Liver (tissue), 9 donors: ENCODE results near the gene POGK. TPM values are rescaled to one million over a fixed set of nuclear protein-coding genes. Genes with fewer than 3 reads are reported as not detected.

ENCODE experiments used
- DNase-seq: peaks from one replicate; pipeline ENCODE4 v3.0.0-alpha.2; 2017; ENCODE audit warnings: low spot score
- H3K27ac ChIP-seq, 2 donors: one replicate each; pipeline ENCODE4 v1.7.0; 2013; ENCODE audit warnings: inconsistent platforms in 2 of 2, low read length in 2 of 2, control low read depth in 1 of 2, low read depth in 1 of 2, mild to moderate bottlenecking in 1 of 2
- H3K27me3 ChIP-seq, 4 donors: one replicate each; pipeline versions ENCODE4 v1.6.1 to v1.7.0; 2013; ENCODE audit warnings: low read length in 3 of 4, inconsistent platforms in 1 of 4, mild to moderate bottlenecking in 1 of 4, moderate library complexity in 1 of 4; ENCODE audit not compliant: control insufficient read depth in 4 of 4, insufficient read depth in 4 of 4
- H3K36me3 ChIP-seq, 4 donors: one replicate each; pipeline versions ENCODE4 v1.6.1 to v1.7.0; 2013; ENCODE audit warnings: low read length in 3 of 4, mild to moderate bottlenecking in 3 of 4, low read depth in 1 of 4, moderate library complexity in 1 of 4; ENCODE audit not compliant: control insufficient read depth in 4 of 4, insufficient read depth in 3 of 4
- H3K4me1 ChIP-seq, 4 donors: one replicate each; pipeline versions ENCODE4 v1.6.1 to v1.7.0; 2013; ENCODE audit warnings: low read length in 3 of 4, mild to moderate bottlenecking in 3 of 4, moderate library complexity in 1 of 4; ENCODE audit not compliant: control insufficient read depth in 4 of 4, insufficient read depth in 4 of 4
- H3K4me3 ChIP-seq, 3 donors: one replicate each; pipeline versions ENCODE4 v1.6.1 to v1.7.0; 2013; ENCODE audit warnings: low read length in 3 of 3, control low read depth in 1 of 3, low read depth in 1 of 3, mild to moderate bottlenecking in 1 of 3
- H3K9ac ChIP-seq, 2 donors: one replicate each; pipeline ENCODE4 v1.7.0; 2013; ENCODE audit warnings: low read length in 2 of 2, mild to moderate bottlenecking in 2 of 2, moderate library complexity in 2 of 2, control low read depth in 1 of 2, low read depth in 1 of 2
- H3K9me3 ChIP-seq, 4 donors: one replicate each; pipeline versions ENCODE4 v1.6.1 to v1.7.0; 2013; ENCODE audit warnings: low read length in 3 of 4; ENCODE audit not compliant: control insufficient read depth in 4 of 4
- CTCF ChIP-seq: fragments of 150-350 bp; IDR thresholded peaks from 2 replicates; pipeline ENCODE4 v1.5.1; 2017; ENCODE audit warnings: improper control_type of control experiment, low read depth, low read length; ENCODE audit not compliant: missing input control
- FOXA2 ChIP-seq: IDR thresholded peaks from 2 replicates; pipeline ENCODE4 v1.6.1; 2016; ENCODE audit warnings: antibody characterized with exemption
- GABPA ChIP-seq, 2 donors: IDR thresholded peaks in 1 of 2; conservative IDR thresholded peaks in 1 of 2; 2 replicates each; pipeline ENCODE4 v1.6.1; 2016; ENCODE audit warnings: antibody characterized with exemption in 2 of 2, mild to moderate bottlenecking in 1 of 2, moderate library complexity in 1 of 2
- HNF4A ChIP-seq, 2 donors: conservative IDR thresholded peaks; 2 replicates each; pipeline ENCODE4 v1.6.1; 2016; ENCODE audit warnings: antibody characterized with exemption in 2 of 2, mild to moderate bottlenecking in 2 of 2
- HNF4G ChIP-seq: IDR thresholded peaks from 2 replicates; pipeline ENCODE4 v1.6.1; 2016; ENCODE audit warnings: antibody characterized with exemption
- NR2F2 ChIP-seq: IDR thresholded peaks from 2 replicates; pipeline ENCODE4 v1.6.1; 2016; ENCODE audit warnings: antibody characterized with exemption
- RAD21 ChIP-seq, 2 donors: IDR thresholded peaks; 2 replicates each; pipeline ENCODE4 v1.6.1; 2016; ENCODE audit warnings: antibody characterized with exemption in 2 of 2, mild to moderate bottlenecking in 2 of 2
- REST ChIP-seq: IDR thresholded peaks from 2 replicates; pipeline ENCODE4 v1.6.1; 2016; ENCODE audit warnings: antibody characterized with exemption, mild to moderate bottlenecking
- RXRA ChIP-seq, 2 donors: IDR thresholded peaks; 2 replicates each; pipeline ENCODE4 v1.6.1; 2017 to 2018; ENCODE audit warnings: antibody characterized with exemption in 2 of 2, mild to moderate bottlenecking in 1 of 2
- SP1 ChIP-seq: IDR thresholded peaks from 2 replicates; pipeline ENCODE4 v1.6.1; 2018; ENCODE audit warnings: antibody characterized with exemption, mild to moderate bottlenecking
- TAF1 ChIP-seq: conservative IDR thresholded peaks from 2 replicates; pipeline ENCODE4 v1.6.1; 2016; ENCODE audit warnings: antibody characterized with exemption, mild to moderate bottlenecking
- YY1 ChIP-seq: IDR thresholded peaks from 2 replicates; pipeline ENCODE4 v1.6.1; 2016; ENCODE audit warnings: antibody characterized with exemption, mild to moderate bottlenecking
- ZBTB33 ChIP-seq: IDR thresholded peaks from 2 replicates; pipeline ENCODE4 v1.6.1; 2016; ENCODE audit warnings: antibody characterized with exemption
- WGBS: extraction: QIAGEN DNeasy Blood & Tissue Kit; methylation state at CpG from one replicate; pipeline ENCODE4 v1.1.7; 2013; 5-methylcytosine and 5-hydroxymethylcytosine counted together
- polyA plus RNA-seq, 2 donors: library from polyadenylated mRNA; stranded (reverse) in 1 of 2; unstranded in 1 of 2; fragments of 200-250 nt in 1 of 2; fragments of >200 nt in 1 of 2; fragmentation: Nextera tagmentation in 1 of 2; extraction: Ambion mirVana in 1 of 2; gene quantifications; one replicate each; pipeline versions ENCODE4 v1.2.1 to v1.2.3, GENCODE V29; 2013 to 2015
- total RNA-seq, 2 donors: library from RNA; depleted of rRNA; stranded (reverse); fragments of >200 nt; gene quantifications; one replicate each; pipeline ENCODE4 v1.2.3, GENCODE V29; 2014
- TF ChIP-seq, protein P1 (sequence below): IDR thresholded peaks from 2 replicates; pipeline ENCODE4 v1.6.1; 2016; ENCODE audit warnings: antibody characterized with exemption
- TF ChIP-seq, protein P2 (sequence below): IDR thresholded peaks from 2 replicates; pipeline ENCODE4 v1.6.1; 2016; ENCODE audit warnings: antibody characterized with exemption
- donor health status: healthy.
- donor health status: healthy.
- donor health status: healthy.
- donor health status: healthy.
- donor health status: healthy.

The POGK gene
- total and polyA plus RNA-seq, 4 donors, result 4.2 to 14.1 (median 6.7) TPM

DNA sequence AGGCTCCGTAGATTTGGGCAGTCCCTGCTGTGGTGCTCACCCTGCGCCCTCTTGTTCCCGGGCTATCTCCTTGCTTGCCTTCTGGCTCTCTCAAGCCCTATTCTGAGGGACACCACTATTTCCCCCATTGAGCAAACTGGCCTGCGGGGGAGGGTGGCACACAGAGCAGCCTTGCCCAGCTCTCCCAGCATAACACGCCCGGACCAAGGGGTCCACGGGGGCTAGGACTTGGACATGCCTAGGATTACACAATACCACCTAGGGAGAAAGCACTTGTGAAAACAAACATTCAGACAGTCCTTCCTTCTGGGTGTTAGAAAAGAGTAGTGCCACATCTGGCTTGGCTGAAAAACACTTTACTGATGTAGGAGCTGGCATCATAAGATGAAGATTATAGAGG, 29.4 kb downstream of the POGK start (continued):
- TF ChIP-seq REST, result no peak

DNA sequence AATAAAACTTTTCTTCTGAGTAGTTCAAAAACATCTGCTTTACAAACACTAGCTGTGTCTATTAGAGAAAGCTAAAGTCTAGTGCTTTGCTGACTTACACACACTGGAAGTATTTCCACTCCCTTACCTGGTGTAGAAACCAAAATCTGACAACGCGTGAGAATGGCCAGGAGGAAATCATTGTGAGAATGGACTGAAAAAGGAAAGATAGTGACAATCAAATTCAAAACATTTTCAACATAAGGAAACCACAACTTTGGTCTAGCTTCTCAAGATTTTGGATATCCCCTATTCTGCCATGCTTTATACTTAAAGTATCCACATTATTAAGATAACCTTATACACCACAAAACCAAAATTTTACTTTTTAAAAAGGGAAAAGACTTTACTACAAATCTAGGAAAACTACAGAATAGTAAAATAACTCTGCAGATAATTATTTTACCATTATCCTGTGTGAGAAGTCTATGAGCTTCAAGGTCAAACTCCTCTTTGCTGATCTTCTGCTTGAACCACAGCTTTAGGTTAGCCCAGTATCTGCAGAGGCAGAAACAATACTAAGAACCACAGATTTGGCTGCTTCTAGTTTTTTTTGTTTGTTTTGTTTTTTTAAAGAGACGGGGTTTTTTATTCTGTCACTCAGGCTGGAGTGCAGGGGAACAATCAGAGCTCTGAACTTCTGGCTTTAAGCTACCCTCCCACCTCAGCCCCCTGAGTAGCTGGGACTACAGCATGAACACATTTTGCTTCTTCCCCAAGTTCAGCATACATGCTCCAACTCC, 30.2 kb downstream of the POGK start:
- peak overlapping the region in 1 of 2 donors; percentile 45 for H3K27ac ChIP-seq
- no peak for TF ChIP-seq HNF4A (conservative IDR thresholded peaks at IDR 0.05)
- TF ChIP-seq SP1, result no peak
- TF ChIP-seq, protein P1, sequence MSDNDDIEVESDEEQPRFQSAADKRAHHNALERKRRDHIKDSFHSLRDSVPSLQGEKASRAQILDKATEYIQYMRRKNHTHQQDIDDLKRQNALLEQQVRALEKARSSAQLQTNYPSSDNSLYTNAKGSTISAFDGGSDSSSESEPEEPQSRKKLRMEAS, result no peak
- TF ChIP-seq GABPA (IDR thresholded peaks at IDR 0.05 in 1 of 2, conservative IDR thresholded peaks at IDR 0.05 in 1 of 2), result no peak
- WGBS, result 60% methylated on average over 3 of the region's 3 CpGs
- H3K4me1 ChIP-seq, result peaks cover 10 to 47% (median 30%) of the 10 kb centered on the region in 4 donors
- no peaks in the 10 kb centered on the region for H3K9me3 ChIP-seq
- no peaks in the 10 kb centered on the region for H3K27me3 ChIP-seq
- peak overlapping the region in 1 of 2 donors; percentile 10 for H3K9ac ChIP-seq
- peaks cover 3 to 24% (median 6%) of the 10 kb centered on the region in 4 donors for H3K36me3 ChIP-seq
- peak overlapping the region in 1 of 3 donors; percentile 12 for H3K4me3 ChIP-seq
- no peak for DNase-seq

GRCh38 chr1:166870584-166870983, 31.3 kb downstream of the POGK start:
- H3K27ac ChIP-seq, result peak overlapping the region; percentile 45 to 73
- H3K4me1 ChIP-seq, result peaks cover 10 to 58% (median 35%) of the 10 kb centered on the region in 4 donors
- peak overlapping the region in 1 of 2 donors; percentile 33 for H3K9ac ChIP-seq
- WGBS, result 61% methylated on average over 4 of the region's 4 CpGs
- H3K9me3 ChIP-seq, result no peaks in the 10 kb centered on the region
- no peak overlapping the region for H3K4me3 ChIP-seq
- TF ChIP-seq SP1, result peak; percentile 12
- peak; percentile 54 for TF ChIP-seq YY1
- TF ChIP-seq HNF4A (conservative IDR thresholded peaks at IDR 0.05), result peak; percentile 38 to 57
- no peak for TF ChIP-seq ZBTB33
- TF ChIP-seq HNF4G, result no peak
- no peak for TF ChIP-seq CTCF
- TF ChIP-seq RAD21 (IDR thresholded peaks at IDR 0.05), result peak; percentile 18 to 20
- TF ChIP-seq FOXA2, result no peak
- no peak for TF ChIP-seq REST
- no peak for TF ChIP-seq GABPA (IDR thresholded peaks at IDR 0.05 in 1 of 2, conservative IDR thresholded peaks at IDR 0.05 in 1 of 2)
- TF ChIP-seq, protein P2, sequence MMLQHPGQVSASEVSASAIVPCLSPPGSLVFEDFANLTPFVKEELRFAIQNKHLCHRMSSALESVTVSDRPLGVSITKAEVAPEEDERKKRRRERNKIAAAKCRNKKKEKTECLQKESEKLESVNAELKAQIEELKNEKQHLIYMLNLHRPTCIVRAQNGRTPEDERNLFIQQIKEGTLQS, result no peak
- TF ChIP-seq TAF1, result no peak
- peak; percentile 21 to 65 for TF ChIP-seq RXRA (IDR thresholded peaks at IDR 0.05)
- no peak for TF ChIP-seq NR2F2
- no peaks in the 10 kb centered on the region for H3K27me3 ChIP-seq
- DNase-seq, result no peak
- H3K36me3 ChIP-seq, result peaks cover 3 to 18% (median 6%) of the 10 kb centered on the region in 4 donors
